ENCODE measurements around the gene MB21D2. TPM values are rescaled to one million over a fixed set of nuclear protein-coding genes. Genes with fewer than 3 reads are reported as not detected.
A peak's percentile ranks its signal among the peaks of the same experiment; 100 is the strongest.

The MB21D2 gene
- total and polyA plus RNA-seq, 2 of the 8 experiments (the other 6 are each of a cell fraction or from before 2014, with no cell fraction given), result 10.0 to 21.0 TPM

DNA sequence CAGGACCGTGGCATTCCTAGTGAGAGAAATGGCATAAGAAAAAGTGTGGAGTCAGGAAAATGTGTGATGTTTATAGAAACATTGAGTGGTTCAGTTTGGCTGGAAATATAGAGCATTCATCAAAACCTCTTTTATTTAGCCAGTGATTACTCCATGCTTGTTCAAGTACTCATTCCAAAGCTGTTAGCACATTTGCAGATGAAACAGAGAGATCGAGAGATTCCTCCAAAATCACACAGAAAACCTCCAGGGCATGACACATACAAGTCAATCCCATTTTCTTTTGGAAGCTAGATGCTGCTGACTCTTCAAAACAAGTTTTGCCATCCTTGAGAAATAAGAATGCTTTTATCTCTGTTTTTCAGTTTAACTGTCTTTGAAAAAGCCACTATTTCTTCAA is 11.5 kb upstream of the MB21D2 start:
- no peak overlapping the region for H3K18ac ChIP-seq (ENCODE audit: extremely low read depth, low read length)
- H2BK15ac ChIP-seq (ENCODE audit: low read length), result no peak overlapping the region
- no peak overlapping the region for H3K4ac ChIP-seq (replicated peaks; ENCODE audit: insufficient read length, low read depth, low read length)
- no peak overlapping the region for H2AK5ac ChIP-seq (ENCODE audit: low read depth, low read length)
- DNase-seq (ENCODE audit: low read depth in 1 of 2, low spot score in 2 of 2), result no peak
- no peak for TF ChIP-seq BCL11A (IDR thresholded peaks at IDR 0.05; ENCODE audit: low read depth in 2 of 2, low read length in 2 of 2)
- TF ChIP-seq, protein P1, sequence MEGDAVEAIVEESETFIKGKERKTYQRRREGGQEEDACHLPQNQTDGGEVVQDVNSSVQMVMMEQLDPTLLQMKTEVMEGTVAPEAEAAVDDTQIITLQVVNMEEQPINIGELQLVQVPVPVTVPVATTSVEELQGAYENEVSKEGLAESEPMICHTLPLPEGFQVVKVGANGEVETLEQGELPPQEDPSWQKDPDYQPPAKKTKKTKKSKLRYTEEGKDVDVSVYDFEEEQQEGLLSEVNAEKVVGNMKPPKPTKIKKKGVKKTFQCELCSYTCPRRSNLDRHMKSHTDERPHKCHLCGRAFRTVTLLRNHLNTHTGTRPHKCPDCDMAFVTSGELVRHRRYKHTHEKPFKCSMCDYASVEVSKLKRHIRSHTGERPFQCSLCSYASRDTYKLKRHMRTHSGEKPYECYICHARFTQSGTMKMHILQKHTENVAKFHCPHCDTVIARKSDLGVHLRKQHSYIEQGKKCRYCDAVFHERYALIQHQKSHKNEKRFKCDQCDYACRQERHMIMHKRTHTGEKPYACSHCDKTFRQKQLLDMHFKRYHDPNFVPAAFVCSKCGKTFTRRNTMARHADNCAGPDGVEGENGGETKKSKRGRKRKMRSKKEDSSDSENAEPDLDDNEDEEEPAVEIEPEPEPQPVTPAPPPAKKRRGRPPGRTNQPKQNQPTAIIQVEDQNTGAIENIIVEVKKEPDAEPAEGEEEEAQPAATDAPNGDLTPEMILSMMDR (IDR thresholded peaks at IDR 0.05; ENCODE audit: control extremely low read depth in 1 of 3, insufficient read depth in 1 of 3, low read depth in 1 of 3, low read length in 3 of 3), result no peak
- TF ChIP-seq CHD2 (IDR thresholded peaks at IDR 0.05; ENCODE audit: low read length), result no peak
- no peak for TF ChIP-seq POU5F1 (IDR thresholded peaks at IDR 0.05; ENCODE audit: low read depth, low read length)
- H3K27ac ChIP-seq (ENCODE audit: low read depth, low read length), result no peak overlapping the region
- no peak overlapping the region for H3K4me3 ChIP-seq (ENCODE audit: extremely low read depth in 1 of 4, insufficient read depth in 2 of 4, low read depth in 3 of 4, low read length in 4 of 4)
- H3K23ac ChIP-seq (ENCODE audit: insufficient read length), result no peak overlapping the region
- H3K23me2 ChIP-seq (ENCODE audit: low read depth, low read length), result no peaks in the 10 kb centered on the region
- no peak overlapping the region for H4K91ac ChIP-seq (replicated peaks; ENCODE audit: insufficient read length, low read length)
- no peak overlapping the region for H2BK120ac ChIP-seq (replicated peaks; ENCODE audit: low read depth, low read length)
- H3K79me2 ChIP-seq (ENCODE audit: control insufficient read depth in 1 of 2, insufficient read depth in 2 of 2, low read length in 2 of 2), result no peaks in the 10 kb centered on the region
- no peak overlapping the region for H2BK5ac ChIP-seq (ENCODE audit: low read depth, low read length)
- POLR2A ChIA-PET (ENCODE audit: partially characterized antibody), result interaction anchor here (1.2 kb wide), 1 partner anchor 12 kb away, joined by 5 read pairs; no protein-coding TSS in a partner anchor
- H4K20me1 ChIP-seq (replicated peaks in 1 of 2; ENCODE audit: control insufficient read depth in 1 of 2, insufficient read depth in 2 of 2, low read length in 2 of 2), result no peaks in the 10 kb centered on the region
- H4K5ac ChIP-seq (ENCODE audit: insufficient read length, low read depth, low read length), result no peak overlapping the region
- CTCF ChIA-PET (ENCODE audit: partially characterized antibody), result interaction anchor here (0.8 to 1.4 kb wide), 2 partner anchors 18 to 36 kb away, joined by 3 to 4 read pairs; no protein-coding TSS in a partner anchor
- H3K4me2 ChIP-seq (ENCODE audit: insufficient read depth in 1 of 2, low read depth in 2 of 2, low read length in 2 of 2), result no peak overlapping the region
- H2BK12ac ChIP-seq (ENCODE audit: low read depth, low read length), result no peak overlapping the region
- 96% methylated on average over 2 of the region's 2 CpGs; no CpG with 5 or more reads in 1 of the 2 experiments for WGBS, 2 experiments (ENCODE audit: extremely low coverage in 1 of 2, insufficient coverage in 1 of 2, insufficient read length in 1 of 2, insufficient replicate concordance in 2 of 2, low coverage in 1 of 2, low lambda C conversion rate in 2 of 2, missing lambda C conversion rate in 1 of 2)
- H3K36me3 ChIP-seq (ENCODE audit: control insufficient read depth in 2 of 4, insufficient read depth in 4 of 4, low read length in 3 of 4), result no peaks in the 10 kb centered on the region
- H3K79me1 ChIP-seq (ENCODE audit: low read depth, low read length), result no peaks in the 10 kb centered on the region
- no peak overlapping the region for H3K56ac ChIP-seq (replicated peaks; ENCODE audit: insufficient read length, low read depth, low read length)
- H2BK20ac ChIP-seq (ENCODE audit: low read length), result no peak overlapping the region
- no peaks in the 10 kb centered on the region for H3K27me3 ChIP-seq (replicated peaks in 1 of 4; ENCODE audit: control insufficient read depth in 3 of 4, extremely low read depth in 1 of 4, insufficient read depth in 3 of 4, low read length in 3 of 4)
- H4K8ac ChIP-seq (ENCODE audit: extremely low read depth, insufficient read depth, low read length), result no peak overlapping the region
- H3K9me3 ChIP-seq (ENCODE audit: insufficient read depth in 2 of 2, low read depth in 1 of 2, low read length in 1 of 2), result no peaks in the 10 kb centered on the region
- H2AFZ ChIP-seq (ENCODE audit: low read length), result 0 out of 2 replicates have a peak overlapping the region, but pooled peaks have one; percentile 47
- H3K14ac ChIP-seq (ENCODE audit: insufficient read length), result no peak overlapping the region
- H3K4me1 ChIP-seq (replicated peaks in 1 of 4; ENCODE audit: control insufficient read depth in 3 of 4, insufficient read depth in 4 of 4, low read length in 3 of 4), result no peaks in the 10 kb centered on the region
- no peak for FAIRE-seq
- H3K9ac ChIP-seq (replicated peaks in 1 of 4; ENCODE audit: extremely low read depth in 1 of 4, low read depth in 3 of 4, low read length in 3 of 4), result no peak overlapping the region

All from H1 (cell line).